ENCODE results near the gene SHTN1.

- TF ChIP-seq CTCF (IDR thresholded peaks at IDR 0.05) (no peak), EP300 (IDR thresholded peaks at IDR 0.05) (no peak)
These were observed 127.6 kb downstream of the SHTN1 start for GRCh38 chr10:116877391-116877790.
